Peyer's patch (tissue), 4 donors: Measurements from ENCODE around the gene GLT8D2.

Experiments used
- CTCF ChIP-seq, 6 experiments: fragments of 450-650 bp in 4 of 6; fragments of 200-600 bp in 2 of 6; sonication (generic) in 1 of 6; IDR thresholded peaks; one replicate each; pipeline ENCODE4 v1.5.1; 2017 to 2019; ENCODE audit warnings: antibody characterized with exemption in 6 of 6, mild to moderate bottlenecking in 3 of 6, moderate library complexity in 1 of 6
- POLR2A ChIP-seq, 2 donors: fragments of 450-650 bp; IDR thresholded peaks; one replicate each; pipeline ENCODE4 v1.5.1; 2017; ENCODE audit warnings: antibody characterized with exemption in 2 of 2, mild to moderate bottlenecking in 2 of 2, moderate library complexity in 2 of 2

- TF ChIP-seq POLR2A (IDR thresholded peaks at IDR 0.05): no peak
- TF ChIP-seq CTCF (IDR thresholded peaks at IDR 0.05): no peak
These were observed 41.1 kb upstream of the GLT8D2 start for GRCh38 chr12:104091136-104091535.
